Coronary artery (tissue), 2 donors: ENCODE results near the gene TMPRSS13.
"Not testable (repeated sequence)": the region's sequence is repeated elsewhere in the genome, so short reads cannot be mapped to it uniquely, and the experiment has no call there.

Experiments
- DNase-seq: peaks from one replicate; pipeline ENCODE4 v3.0.0-alpha.2; 2017; ENCODE audit warnings: low spot score
- H3K27ac ChIP-seq, 2 donors: fragments of 200-600 bp; sonication (generic); one replicate each; pipeline ENCODE4 v1.5.1; 2016 to 2019
- H3K4me3 ChIP-seq: fragments of 200-600 bp; sonication (generic); 2 replicates; pipeline ENCODE4 v1.5.1; 2016; ENCODE audit warnings: mild to moderate bottlenecking, moderate library complexity
- TF ChIP-seq, protein P1 (sequence below): fragments of 200-600 bp; sonication (generic); IDR thresholded peaks from one replicate; pipeline ENCODE4 v1.5.1; 2019; ENCODE audit warnings: antibody characterized with exemption

The TMPRSS13 gene

DNA sequence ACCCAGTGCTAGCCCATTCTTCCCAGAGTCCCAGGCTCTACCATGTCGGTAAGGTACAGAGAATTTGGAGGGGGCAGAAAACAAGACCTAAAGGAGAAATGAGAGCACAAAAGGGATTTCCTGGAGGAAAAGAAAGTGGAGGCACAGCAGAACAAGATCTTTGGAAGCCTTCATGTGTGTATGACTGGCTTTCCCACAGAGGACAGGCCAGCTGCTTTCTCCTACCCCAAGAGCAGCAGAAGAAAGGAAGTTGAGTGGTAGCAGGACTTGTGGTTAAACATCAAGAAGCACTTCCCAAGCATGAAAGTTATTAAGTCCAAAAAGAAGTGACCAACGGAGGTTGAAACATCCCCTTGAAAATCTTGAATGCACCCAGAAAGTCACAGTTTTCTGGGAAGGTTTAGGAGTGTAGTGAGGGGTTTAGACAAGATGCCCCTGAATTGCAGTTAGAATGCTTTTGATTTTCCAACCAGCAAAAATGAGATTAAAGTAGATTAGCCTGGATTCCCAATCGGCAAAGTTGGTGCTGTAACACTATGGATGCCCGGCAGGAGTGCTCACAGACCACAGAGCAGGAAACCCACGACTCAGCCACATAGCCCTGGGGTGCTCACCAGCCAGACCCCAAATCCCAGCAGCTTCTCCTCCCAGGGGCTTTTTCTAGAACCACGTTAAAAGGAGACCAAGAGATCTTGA is 608 bp downstream of the TMPRSS13 start:
- TF ChIP-seq, protein P1, sequence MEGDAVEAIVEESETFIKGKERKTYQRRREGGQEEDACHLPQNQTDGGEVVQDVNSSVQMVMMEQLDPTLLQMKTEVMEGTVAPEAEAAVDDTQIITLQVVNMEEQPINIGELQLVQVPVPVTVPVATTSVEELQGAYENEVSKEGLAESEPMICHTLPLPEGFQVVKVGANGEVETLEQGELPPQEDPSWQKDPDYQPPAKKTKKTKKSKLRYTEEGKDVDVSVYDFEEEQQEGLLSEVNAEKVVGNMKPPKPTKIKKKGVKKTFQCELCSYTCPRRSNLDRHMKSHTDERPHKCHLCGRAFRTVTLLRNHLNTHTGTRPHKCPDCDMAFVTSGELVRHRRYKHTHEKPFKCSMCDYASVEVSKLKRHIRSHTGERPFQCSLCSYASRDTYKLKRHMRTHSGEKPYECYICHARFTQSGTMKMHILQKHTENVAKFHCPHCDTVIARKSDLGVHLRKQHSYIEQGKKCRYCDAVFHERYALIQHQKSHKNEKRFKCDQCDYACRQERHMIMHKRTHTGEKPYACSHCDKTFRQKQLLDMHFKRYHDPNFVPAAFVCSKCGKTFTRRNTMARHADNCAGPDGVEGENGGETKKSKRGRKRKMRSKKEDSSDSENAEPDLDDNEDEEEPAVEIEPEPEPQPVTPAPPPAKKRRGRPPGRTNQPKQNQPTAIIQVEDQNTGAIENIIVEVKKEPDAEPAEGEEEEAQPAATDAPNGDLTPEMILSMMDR = no peak
- H3K4me3 ChIP-seq = no peak overlapping the region
- H3K27ac ChIP-seq = no peak overlapping the region
- DNase-seq = no peak

GRCh38 chr11:117927926-117928325 is 1.3 kb downstream of the TMPRSS13 start:
- Histone ChIP-seq H3K4me3 (no peak overlapping the region), H3K27ac (no peak overlapping the region)
- TF ChIP-seq, protein P1 = no peak
- DNase-seq = no peak

GRCh38 chr11:117926166-117926565 is 3.0 kb downstream of the TMPRSS13 start:
- not testable (repeated sequence) for H3K4me3 ChIP-seq, H3K27ac ChIP-seq, DNase-seq

DNA sequence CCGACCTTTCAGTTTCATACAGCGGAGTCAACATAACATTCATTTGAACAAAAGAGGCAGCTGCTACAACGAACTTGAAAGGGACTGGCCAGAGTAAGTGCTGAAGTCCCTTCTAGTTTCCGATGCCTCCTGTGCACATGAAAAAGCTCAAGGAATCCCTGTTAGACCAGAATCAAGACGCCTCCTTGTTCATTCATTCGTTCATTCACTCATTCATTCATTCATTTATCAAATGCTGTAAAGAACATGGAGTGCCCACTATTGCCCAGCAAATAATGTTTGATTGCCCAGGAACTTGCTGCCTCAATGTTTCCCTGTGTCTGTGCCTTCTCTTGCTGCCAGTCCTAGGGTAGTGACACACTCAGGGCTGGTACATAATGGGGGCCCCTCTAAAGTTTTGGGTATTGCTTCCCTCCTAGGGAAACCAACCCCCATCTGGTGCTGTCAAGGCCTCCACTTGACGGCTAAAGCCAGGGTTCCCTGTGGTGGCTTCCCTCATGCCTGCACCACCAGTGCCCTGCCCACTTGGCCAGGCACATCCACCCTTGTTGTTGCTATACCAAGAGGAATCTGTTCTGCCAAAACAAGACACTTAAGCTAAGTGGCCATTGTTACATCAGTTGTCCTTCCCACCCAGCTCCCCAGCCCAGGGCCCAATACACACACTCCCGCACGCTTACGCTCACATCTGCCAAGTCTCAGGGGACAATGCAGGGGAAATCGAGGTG is 3.8 kb downstream of the TMPRSS13 start:
- Histone ChIP-seq H3K4me3 (no peak overlapping the region), H3K27ac (no peak overlapping the region)
- DNase-seq = no peak
- TF ChIP-seq, protein P1 = no peak

- no peak for DNase-seq
- Histone ChIP-seq H3K27ac (no peak overlapping the region), H3K4me3 (no peak overlapping the region)
- TF ChIP-seq, protein P1 = no peak
Observed at GRCh38 chr11:117924631-117925170, 4.5 kb downstream of the TMPRSS13 start.

DNA sequence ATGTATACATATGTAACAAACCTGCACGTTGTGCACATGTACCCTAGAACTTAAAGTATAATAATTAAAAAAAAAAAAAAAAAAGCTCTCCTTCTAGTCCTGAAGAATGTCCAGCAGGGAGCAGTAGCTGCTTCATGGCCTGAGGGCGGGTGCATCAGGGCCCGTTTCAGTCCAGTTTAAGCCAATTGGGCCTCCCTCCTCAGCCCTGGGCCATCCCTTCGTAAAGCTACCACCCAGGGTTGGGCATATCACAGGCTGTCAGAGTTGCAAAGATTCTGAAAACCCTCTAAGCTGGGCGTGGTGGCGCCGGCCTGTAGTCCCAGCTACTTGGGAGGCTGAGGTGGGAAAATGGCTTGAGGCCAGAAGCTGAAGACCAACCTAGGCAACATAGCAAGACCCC is 5.4 kb downstream of the TMPRSS13 start:
- no peak for DNase-seq
- H3K4me3 ChIP-seq = no peak overlapping the region
- no peak overlapping the region for H3K27ac ChIP-seq
- TF ChIP-seq, protein P1 = no peak

DNA sequence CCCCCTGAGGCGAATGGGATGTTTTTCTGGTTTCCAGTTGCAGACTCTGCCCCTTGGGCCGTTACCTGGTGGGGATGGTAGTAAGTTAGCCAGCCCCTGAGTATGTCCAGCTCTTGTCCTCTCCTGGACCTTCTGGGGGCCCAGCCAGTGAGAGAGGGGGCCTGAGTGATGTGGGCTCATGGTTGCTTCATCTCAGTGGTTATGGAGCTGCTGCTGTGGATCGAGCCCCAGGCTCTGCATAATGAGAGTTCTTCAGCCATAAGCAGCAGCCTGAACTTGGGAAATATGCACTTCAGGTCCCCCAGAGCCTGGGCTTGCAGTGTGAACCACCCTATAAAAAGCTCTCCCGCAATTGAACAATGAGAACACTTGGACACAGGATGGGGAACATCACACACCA is 5.9 kb downstream of the TMPRSS13 start:
- TF ChIP-seq, protein P1 = no peak

More for the DNA sequence above, 5.9 kb downstream of the TMPRSS13 start:
- DNase-seq = no peak
- H3K4me3 ChIP-seq = no peak overlapping the region
- H3K27ac ChIP-seq = no peak overlapping the region
